A172 (cell line): ENCODE results near the gene ZNF410. TPM values are rescaled to one million over a fixed set of nuclear protein-coding genes. Genes with fewer than 3 reads are reported as not detected.
"Not testable (repeated sequence)": the region's sequence is repeated elsewhere in the genome, so short reads cannot be mapped to it uniquely, and the experiment has no call there.

Experiments used
- DNase-seq: peaks from one replicate; pipeline ENCODE4 v3.0.0-alpha.2; 2015; ENCODE audit warnings: low spot score
- total RNA-seq: library from RNA; depleted of rRNA; stranded (reverse); fragments of >200 nt; shearing (Covaris generic); gene quantifications from 2 replicates; pipeline ENCODE4 v1.2.3, GENCODE V29; 2014; rRNA removed

ZNF410 gene, protein sequence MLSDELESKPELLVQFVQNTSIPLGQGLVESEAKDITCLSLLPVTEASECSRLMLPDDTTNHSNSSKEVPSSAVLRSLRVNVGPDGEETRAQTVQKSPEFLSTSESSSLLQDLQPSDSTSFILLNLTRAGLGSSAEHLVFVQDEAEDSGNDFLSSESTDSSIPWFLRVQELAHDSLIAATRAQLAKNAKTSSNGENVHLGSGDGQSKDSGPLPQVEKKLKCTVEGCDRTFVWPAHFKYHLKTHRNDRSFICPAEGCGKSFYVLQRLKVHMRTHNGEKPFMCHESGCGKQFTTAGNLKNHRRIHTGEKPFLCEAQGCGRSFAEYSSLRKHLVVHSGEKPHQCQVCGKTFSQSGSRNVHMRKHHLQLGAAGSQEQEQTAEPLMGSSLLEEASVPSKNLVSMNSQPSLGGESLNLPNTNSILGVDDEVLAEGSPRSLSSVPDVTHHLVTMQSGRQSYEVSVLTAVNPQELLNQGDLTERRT
- 46.6 and 52.7 TPM in 2 replicates for total RNA-seq

DNA sequence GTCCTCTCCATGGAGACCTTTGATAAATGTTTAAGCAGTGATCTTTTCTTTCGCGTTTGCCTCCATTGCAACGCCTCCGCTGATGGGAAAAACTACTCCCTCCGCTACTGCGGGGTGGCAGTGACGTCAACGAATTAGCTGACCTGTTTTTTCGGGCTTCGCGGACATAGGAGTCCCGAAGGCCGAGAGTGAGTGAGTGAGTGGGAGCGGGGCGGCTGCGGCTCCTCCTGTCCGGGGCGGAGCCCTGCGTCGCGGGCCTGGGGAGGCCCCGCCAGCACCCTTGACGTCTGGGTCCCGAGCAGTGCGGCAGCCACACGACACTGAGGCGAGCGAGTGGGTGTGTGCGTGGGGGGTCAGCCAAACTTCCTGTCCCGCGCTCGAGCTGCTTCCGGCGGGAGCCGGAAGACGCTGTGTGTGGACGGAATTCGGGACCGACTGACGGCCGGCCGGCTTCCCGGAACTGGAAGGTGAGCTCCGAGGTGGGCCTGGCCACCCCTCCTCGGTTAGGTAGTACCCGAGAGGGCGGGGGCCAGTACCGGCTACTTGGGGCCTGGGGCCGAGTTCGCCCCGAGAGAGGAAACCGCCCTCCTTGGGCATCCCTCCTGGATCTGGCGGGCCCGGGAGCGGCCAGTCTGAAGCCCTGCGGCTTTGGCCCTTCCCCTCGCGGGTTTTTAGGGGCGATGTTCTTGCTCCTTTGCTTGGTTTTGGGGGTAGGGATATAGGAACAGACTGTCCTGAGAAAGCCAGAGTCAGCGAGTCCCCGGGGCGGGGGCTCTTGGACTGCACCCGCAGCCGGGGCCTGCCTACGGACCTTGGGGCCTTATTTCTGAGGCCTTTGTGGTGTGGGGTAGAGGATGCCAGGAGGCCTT lies at the start of gene ZNF410:
TSS of gene ZNF410 (plus strand) at position 411 of the 869 bp plus-strand sequence. CDS start 5,317 bp downstream, outside the sequence.
- peak; percentile 87 for DNase-seq

DNA sequence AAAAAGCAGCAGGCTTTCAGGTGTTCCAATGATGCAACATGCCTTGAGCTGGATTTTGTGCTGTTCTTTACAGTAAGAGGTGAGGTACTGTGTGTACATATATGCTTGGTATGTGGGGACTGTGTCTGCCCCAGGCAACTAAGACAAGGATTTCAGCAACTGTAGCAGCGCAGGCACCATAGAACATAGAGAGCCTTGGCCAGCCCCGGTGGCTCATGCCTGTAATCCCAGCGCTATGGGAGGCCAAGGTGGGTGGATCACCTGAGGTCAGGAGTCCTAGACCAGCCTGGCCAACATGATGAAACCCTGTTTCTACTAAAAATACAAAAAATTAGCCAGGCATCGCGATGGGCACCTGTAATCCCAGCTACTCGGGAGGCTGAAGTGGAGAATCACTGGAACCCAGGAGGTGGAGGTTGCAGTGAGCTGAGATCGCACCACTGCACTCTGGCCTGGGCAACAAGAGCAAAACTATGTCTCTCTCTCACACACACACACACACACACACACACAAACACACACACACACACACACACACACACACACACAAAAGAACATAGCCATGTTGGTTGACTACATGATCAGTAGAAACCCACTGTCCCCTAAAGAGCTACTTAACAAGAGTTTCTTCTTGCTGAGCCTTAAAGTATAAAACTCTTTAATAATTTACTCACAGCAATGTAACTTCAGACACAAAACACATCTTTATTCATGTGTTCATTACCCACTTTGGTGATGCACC lies 48.2 kb upstream of the ZNF410 start:
- DNase-seq, result not testable (repeated sequence)

DNA sequence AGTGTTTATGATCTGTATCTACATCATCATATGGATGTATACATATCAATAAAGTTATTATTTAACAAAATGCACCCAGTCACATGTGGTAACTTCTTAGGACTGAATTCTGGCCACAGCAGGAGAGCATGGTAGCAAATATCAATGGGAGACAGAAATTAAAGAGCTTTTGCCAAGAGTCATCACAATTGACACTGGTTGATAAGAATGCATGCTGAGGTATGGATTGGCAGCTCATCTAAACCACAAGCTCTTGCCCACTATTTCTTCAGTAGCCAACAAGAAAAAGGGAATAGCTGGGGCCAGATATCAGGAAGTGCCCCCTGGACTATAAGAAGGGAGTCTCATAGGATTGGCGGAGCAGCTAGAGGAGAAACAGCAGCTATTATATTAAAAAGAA lies 44.5 kb upstream of the ZNF410 start:
- no peak for DNase-seq

DNA sequence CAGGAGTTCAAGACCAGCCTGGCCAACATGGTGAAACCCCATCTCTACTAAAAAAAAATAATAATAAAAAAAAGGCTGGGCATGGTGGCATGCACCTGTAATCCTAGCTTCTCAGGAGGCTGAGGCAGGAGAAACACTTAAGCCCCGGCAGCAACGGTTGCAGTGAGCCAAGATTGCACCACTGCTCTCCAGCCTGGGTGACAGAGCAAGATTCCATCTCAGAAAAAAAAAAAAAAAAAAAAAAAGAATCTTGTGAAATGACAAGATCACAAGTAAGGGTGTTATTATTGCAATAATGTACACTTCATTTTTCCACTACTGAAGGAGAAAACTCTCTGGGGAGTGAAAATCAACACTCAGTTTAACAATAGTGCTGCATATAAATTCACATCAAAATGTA lies 43.8 kb upstream of the ZNF410 start:
- DNase-seq, result no peak

DNA sequence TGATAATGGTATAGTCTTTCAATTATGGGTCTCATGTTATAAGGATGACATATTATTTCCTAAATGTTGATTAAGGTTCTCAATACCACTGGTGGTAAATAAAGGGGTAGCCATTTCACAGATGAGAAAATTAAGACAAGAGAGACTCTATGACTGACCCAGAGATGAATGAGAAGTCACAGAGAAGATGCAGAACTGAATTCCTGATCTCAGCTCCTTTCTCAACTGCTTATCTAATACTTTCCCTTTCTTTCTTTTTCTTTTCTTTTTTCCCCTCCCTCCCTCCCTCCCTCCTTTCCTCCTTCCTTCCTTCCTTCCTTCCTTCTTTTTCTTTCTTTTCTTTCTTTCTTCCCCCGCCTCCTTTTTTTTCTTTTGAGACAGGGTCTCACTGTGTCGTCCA lies 43.4 kb upstream of the ZNF410 start:
- no peak for DNase-seq

DNA sequence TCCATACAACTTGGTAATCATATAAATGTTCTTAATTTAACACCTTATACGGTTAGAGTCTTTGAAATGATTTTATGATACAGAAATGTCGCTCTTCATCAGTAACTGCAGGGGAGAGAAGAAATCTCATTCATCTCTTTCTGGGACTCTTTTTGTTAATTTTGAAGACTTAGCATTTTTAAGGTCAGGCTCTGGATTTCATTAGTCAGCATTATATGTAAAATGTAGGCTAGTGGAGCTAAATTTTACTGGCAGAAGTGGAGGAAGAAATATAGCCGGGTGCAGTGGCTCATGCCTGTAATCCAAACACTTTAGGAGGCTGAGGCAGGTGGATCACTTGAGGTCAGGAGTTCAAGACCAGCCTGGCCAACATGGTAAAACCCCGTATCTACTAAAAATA lies 39.7 kb upstream of the ZNF410 start:
- DNase-seq, result no peak

DNA sequence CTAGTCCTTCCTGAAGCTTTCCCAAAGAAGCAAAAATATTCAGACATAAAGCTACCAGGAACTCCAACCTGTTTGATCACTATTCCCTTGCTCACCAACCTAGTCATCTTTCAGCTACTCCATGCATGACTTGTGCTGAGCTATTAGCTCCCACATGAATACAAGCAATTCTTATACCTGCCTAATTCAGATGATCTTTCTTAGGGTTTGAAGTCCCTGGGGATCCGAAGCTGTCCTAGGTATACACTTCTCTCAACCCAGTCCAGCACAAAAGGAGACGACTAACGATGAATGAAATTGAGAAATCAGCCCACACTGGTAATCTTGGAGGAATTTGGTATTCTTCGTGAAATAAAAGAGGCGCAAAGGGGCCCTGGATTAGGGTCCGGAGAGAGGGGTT lies 35.7 kb upstream of the ZNF410 start:
- DNase-seq, result no peak

DNA sequence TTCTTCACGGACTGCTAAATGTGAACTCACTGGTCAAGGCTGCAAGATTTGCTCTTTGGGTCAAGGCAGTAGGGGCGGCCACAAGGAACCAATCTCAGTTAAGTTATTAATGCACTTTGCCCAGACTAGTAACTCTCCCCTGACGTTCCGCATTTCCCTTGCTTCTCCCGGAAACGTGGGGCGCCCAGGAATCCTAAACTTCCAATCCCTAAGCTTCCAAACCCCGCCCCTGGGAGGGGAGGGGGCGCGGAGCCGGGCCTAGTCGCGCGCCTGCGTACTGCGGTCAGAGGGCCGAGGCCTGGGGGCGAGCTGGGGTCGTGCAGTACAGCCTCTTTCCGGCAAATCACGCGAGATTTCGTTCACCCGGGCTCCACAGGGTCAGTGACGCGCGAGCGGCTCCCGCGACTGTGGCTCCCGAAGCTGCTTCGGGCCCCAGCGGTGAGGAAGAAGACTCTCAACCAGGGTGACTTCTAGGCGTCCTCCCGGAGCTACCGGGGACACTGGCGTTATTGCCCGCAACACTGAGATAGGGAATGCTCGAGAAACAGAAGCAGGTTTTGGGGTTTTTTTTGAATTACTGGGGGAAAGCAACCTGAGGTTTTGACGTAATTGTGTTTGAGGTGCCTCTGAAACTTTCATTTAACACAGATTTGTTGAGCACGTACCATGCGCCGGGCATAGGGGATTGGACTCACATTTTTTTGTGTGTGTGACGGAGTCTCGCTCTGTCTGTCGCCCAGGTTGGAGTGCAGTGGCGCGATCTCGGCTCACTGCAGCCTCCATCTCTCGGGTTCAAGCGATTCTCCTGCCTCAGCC lies 34.9 kb upstream of the ZNF410 start, which contains the start of gene PTGR2:
TSS of gene PTGR2 (plus strand) at position 265 of the 816 bp plus-strand sequence. CDS start 7,032 bp downstream, outside the sequence.
- DNase-seq, result peak; percentile 87

DNA sequence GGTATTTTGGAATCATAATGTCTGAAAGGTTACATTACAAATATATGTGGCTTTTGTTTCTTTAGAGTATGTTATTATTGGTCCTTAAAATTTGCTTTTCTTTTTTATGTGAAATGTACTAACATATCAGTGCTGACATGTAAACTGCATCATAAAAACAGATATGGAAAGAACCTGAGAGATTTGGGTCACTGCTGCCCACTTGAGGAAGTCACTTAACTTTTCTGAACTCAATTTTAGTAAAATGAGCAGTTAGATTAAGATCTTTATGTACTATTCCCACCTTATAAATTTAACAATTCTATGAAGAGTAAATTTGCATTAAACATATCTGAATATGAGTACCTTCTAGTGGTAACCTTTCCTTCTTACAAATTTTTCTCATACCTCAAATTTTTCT lies 27.5 kb upstream of the ZNF410 start:
- no peak for DNase-seq

DNA sequence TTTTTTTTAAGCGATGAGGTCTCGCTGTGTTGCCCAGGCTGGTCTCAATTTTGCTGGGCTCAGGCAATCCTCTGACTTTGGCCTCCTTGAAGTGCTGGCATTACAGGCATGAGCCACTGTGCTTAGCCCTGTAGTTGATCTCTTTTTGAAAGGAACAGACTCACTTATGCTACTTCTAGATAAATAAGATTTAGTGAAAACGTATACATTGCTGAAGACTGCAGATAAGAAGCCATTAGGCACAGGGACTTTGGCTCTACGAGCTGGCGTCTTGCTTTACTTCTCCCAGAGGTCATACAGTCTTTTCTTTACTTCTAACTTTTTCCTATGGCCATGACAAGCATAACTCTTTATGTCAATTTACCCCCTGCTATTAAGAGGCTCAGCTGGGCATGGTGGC lies 25.6 kb upstream of the ZNF410 start:
- no peak for DNase-seq

DNA sequence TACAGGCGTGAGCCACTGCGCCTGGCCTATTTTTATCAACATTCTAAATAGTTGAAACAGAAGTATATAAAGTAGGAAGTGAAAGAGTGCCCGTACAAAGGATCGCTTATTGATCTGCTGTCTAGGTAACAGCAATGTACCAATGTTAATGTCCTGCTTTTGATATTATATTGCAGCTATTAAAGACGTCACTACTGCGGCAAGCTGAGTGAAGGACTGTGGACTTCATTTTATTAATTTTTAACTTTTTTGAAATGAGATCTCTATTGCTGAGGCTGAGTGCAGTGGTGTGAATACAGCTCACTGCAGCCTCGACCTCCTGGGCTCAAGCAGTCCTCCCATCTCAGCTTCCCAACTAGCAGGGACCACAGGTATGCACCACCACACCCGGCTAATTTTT lies 24.2 kb upstream of the ZNF410 start:
- DNase-seq, result no peak

DNA sequence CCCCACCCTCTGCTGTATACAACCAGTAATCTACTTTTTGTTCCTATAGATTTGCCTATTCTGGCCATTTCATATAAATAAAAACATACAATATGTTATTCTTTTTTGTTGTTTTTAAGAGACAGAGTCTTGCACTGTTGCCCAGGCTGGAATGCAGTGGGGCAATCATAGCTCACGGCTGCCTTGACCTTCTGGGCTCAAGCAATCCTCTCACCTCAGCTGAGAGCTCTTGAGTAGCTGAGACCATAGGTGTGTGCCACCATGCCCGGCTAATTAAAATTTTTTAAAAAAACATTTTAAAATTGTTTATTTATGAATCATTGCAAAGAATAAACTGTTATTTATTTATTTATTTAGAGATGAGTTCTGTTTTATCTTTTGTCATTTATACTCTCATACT lies 23.4 kb upstream of the ZNF410 start:
- no peak for DNase-seq

DNA sequence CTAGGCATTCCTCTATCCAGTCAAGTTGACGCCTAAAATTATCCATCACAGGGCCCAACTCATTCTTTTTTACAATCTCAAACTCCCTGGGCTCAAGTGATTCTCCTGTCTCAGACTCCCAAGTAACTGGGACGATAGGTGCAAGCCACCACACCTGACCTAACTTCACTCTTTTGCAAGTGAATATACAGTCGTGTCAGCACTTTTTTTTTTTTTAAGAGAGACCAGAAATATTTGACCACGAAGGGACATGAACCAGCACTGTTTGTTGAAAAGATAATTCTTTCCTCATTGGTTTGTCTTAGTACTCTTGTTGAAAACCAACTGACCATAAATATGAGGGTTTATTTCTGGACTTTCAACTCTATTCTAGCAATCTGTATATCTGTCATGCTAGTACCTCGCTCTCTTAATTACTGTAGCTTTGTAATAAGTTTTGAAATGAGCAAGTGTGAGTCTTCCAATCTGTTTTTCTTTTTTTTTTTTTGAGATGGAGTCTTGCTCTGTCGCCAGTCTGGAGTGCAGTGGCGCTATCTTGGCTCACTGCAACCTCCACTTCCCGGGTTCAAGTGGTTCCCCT lies 21.0 kb upstream of the ZNF410 start:
- no peak for DNase-seq

DNA sequence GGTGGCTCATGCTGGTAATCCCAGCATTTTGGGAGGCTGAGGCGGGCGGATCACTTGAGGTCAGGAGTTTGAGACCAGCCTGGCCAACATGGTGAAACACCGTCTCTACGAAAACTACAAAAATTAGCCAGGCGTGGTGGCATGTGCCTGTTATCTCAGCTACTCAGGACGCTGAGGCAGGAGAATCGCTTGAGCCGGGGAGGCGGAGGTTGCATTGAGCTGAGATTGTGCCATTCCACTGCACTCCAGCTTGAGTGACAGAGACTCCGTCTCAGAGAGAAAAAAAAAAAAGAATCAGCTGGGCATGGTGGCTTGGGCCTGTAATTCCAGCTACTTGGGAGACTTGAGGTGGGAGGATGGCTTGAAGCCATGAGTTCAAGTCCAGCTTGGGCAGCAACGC lies 16.9 kb upstream of the ZNF410 start:
- not testable (repeated sequence) for DNase-seq

DNA sequence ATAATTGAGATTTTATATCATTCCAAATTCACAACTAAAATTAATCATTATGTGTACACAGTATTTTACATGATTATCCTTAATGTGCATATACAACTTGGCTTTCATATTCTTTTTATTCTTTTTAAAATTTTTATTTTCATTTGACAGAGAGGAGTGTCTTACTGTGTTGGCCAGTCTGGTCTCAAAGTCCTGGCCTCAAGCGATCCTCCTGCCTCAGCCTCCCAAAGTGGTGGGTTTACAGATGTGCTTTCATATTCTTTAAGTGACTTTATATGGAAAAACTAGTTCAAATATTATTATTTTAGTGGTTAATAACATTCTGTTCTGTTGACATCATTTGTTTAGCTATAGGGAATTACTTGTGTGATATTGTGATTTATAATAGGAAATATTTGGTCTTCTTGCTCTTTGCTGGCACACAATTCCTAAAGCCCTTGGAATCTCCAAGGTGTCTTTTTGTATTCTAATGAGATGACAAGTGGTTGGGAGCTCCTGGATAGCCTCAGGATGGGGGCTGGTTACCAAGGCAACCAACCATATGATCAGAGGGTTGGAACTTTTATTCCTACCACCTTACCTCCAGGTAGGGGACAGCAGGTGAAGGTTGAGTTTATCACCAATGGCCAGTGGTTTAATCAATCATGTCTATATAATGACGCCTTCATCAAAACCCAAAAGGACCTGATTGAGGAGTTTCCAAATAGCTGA lies 16.0 kb upstream of the ZNF410 start:
- no peak for DNase-seq

DNA sequence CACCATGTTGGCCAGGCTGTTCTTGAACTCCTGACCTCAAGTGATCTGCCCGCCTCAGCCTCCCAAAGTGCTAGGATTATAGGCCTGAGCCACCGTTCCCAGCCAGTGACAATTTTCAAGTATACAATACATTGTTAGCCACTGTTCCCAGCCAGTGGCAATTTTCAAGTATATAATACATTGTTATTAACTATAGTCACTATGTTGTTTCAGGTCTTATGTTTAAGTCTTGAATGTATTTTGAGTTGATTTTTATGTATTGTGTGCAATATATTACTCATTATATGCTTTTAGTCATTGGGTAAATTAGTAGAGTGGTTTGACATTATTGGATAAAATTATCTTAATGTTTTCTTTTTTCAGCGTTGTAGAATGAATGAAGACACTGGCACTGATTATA lies 13.0 kb upstream of the ZNF410 start:
- DNase-seq, result no peak

DNA sequence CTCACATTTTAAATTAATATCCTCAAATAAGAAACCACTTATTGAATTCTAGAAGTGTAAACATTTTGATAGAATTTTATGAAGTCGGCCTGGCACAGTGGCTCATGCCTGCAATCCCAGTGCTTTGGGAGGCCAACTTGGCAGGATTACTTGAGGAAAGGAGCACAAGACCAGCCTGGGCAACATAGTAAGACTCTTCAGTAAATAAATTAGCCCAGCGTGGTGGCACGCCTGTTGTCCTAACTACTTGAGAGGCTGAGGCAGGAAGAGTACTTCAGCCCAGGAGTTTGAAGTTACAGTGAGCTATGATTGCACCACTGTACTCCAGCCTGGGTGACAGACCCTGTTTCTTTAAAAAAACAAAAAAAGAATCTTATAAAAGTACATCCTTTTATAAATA lies 8.9 kb upstream of the ZNF410 start:
- no peak for DNase-seq

DNA sequence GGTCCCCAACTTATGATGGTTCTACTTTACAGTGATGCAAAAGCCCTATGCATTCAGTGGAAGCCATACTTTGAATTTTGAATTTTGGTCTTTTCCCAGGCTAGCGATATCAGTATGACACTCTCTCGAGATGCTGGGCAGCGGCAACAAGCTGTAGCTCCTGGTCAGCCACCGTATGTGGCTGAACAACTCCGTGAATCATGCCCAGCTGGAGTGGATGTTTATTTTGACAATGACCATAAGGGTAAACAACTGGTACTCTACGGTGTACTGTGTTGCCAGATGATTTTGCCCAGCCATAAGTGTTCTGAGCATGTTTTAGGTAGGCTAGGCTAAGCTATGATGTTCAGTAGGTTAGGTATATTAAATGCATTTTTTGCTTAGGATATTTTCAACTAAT lies 8.2 kb upstream of the ZNF410 start:
- peak; percentile 28 for DNase-seq

DNA sequence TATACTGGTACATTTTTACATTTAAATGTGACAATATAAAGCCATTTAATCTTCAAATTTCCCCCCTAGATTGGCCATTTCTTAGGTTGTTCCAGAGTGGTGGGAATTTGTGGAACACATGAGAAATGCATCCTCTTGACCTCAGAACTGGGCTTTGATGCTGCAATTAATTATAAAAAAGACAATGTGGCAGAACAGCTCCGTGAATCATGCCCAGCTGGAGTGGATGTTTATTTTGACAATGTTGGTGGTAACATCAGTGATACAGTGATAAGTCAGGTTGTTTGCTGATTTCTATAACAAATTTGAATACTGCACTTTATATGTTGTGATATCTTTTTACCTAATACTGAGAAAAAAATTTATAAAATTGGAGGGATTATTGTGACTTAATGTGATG lies 7.6 kb upstream of the ZNF410 start:
- DNase-seq, result peak; percentile 22
